Mesendoderm (in vitro differentiated cells): Measurements from ENCODE around the gene SLC2A6.

Experiments
- DNase-seq: peaks from one replicate; pipeline ENCODE4 v3.0.0; 2013
- H2AK5ac ChIP-seq: 2 replicates; pipeline ENCODE4 v1.6.1; 2013; ENCODE audit warnings: low read length, inconsistent platforms
- H2BK120ac ChIP-seq: 2 replicates; pipeline ENCODE4 v1.6.1; 2013; ENCODE audit warnings: low read depth, mild to moderate bottlenecking, low read length, moderate library complexity, mixed read lengths
- H2BK15ac ChIP-seq: replicated peaks from 2 replicates; pipeline ENCODE4 v1.6.1; 2013; ENCODE audit warnings: low read depth, mild to moderate bottlenecking, moderate library complexity
- H2BK5ac ChIP-seq: 2 replicates; pipeline ENCODE4 v1.6.1; 2013; ENCODE audit warnings: low read length, inconsistent platforms
- H3K18ac ChIP-seq: 2 replicates; pipeline ENCODE4 v1.6.1; 2013; ENCODE audit warnings: mild to moderate bottlenecking, low read length, mixed read lengths
- H3K23ac ChIP-seq: one replicate; pipeline ENCODE4 v1.6.1; 2013; ENCODE audit warnings: low read length
- H3K27ac ChIP-seq: 2 replicates; pipeline ENCODE4 v1.5.1; 2013; ENCODE audit warnings: low read depth, mild to moderate bottlenecking, inconsistent platforms, low read length, moderate library complexity
- H3K27me3 ChIP-seq: 2 replicates; pipeline ENCODE4 v1.6.1; 2013; ENCODE audit warnings: low read length, control low read depth, mild to moderate bottlenecking, inconsistent platforms; ENCODE audit not compliant: insufficient read depth, poor library complexity
- H3K36me3 ChIP-seq: 2 replicates; pipeline ENCODE4 v1.6.1; 2013; ENCODE audit warnings: low read length, inconsistent platforms; ENCODE audit not compliant: control insufficient read depth, insufficient read depth
- H3K4ac ChIP-seq: one replicate; pipeline ENCODE4 v1.6.1; 2013; ENCODE audit warnings: low read depth, mild to moderate bottlenecking, low read length, moderate library complexity
- H3K4me1 ChIP-seq: 2 replicates; pipeline ENCODE4 v1.6.1; 2013; ENCODE audit warnings: low read depth, low read length, inconsistent platforms; ENCODE audit not compliant: control insufficient read depth
- H3K4me2 ChIP-seq: 2 replicates; pipeline ENCODE4 v1.6.1; 2013; ENCODE audit warnings: low read length
- H3K4me3 ChIP-seq: 2 replicates; pipeline ENCODE4 v1.5.1; 2013; ENCODE audit warnings: mild to moderate bottlenecking, low read length
- H3K56ac ChIP-seq: one replicate; pipeline ENCODE4 v1.6.1; 2013; ENCODE audit warnings: low read length
- H3K79me1 ChIP-seq: 2 replicates; pipeline ENCODE4 v1.6.1; 2013; ENCODE audit warnings: low read length, inconsistent platforms
- H3K79me2 ChIP-seq: 2 replicates; pipeline ENCODE4 v1.6.1; 2013; ENCODE audit warnings: mild to moderate bottlenecking, low read length; ENCODE audit not compliant: control insufficient read depth, insufficient read depth
- H3K9ac ChIP-seq: 2 replicates; pipeline ENCODE4 v1.6.1; 2013; ENCODE audit warnings: low read length, inconsistent platforms
- H4K5ac ChIP-seq: one replicate; pipeline ENCODE4 v1.6.1; 2013; ENCODE audit warnings: low read length
- H4K8ac ChIP-seq: one replicate; pipeline ENCODE4 v1.6.1; 2013; ENCODE audit warnings: low read depth, mild to moderate bottlenecking, control low read depth, low read length, moderate library complexity
- WGBS: extraction: QIAGEN DNeasy Blood & Tissue Kit; methylation state at CpG from one replicate; pipeline ENCODE4 v1.1.7; 2013; ENCODE audit warnings: low lambda C conversion rate, missing lambda C conversion rate; ENCODE audit not compliant: insufficient coverage; ENCODE audit errors: extremely low coverage; 5-methylcytosine and 5-hydroxymethylcytosine counted together

Gene SLC2A6

DNA sequence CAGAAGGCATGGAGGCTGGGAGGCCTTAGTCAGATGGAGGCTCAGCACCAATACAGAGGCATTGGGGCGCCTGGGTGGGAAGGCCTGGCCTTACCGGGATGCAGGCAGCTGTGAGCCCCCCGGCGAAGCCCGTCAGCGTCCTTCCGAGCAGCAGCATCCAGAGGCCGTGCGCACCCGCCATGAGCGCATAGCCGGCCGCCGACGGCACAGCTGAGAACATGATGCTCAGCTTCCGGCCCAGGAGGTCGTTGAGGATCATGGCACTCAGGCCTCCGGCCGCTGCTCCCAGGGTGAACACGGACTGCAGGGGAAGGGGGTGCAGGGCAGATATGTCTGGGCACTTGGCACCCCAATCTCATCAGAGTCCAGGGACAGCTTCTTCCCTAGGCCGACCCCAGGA lies 2.0 kb downstream of the SLC2A6 start:
- Histone ChIP-seq H4K8ac (no peak overlapping the region), H3K4me1 (peaks cover 5% of the 10 kb centered on the region), H3K36me3 (peaks cover 1% of the 10 kb centered on the region), H3K79me1 (peaks cover 9% of the 10 kb centered on the region), H3K4ac (no peak overlapping the region), H3K9ac (no peak overlapping the region), H2BK120ac (no peak overlapping the region), H2BK5ac (no peak overlapping the region), H2BK15ac (no peak overlapping the region), H3K4me3 (no peak overlapping the region), H3K56ac (no peak overlapping the region), H2AK5ac (no peak overlapping the region), H3K79me2 (peaks cover 7% of the 10 kb centered on the region), H3K27me3 (no peaks in the 10 kb centered on the region), H3K4me2 (no peak overlapping the region), H3K27ac (no peak overlapping the region), H3K18ac (no peak overlapping the region), H4K5ac (no peak overlapping the region), H3K23ac (no peak overlapping the region)
- WGBS: no CpG with 5 or more reads among the region's 21 CpGs
- DNase-seq: no peak

- Histone ChIP-seq H3K27me3 (no peaks in the 10 kb centered on the region), H3K79me2 (peaks cover 7% of the 10 kb centered on the region), H3K4me2 (no peak overlapping the region), H4K8ac (no peak overlapping the region), H3K36me3 (peaks cover 1% of the 10 kb centered on the region), H3K79me1 (peaks cover 9% of the 10 kb centered on the region), H3K9ac (no peak overlapping the region), H3K4me3 (no peak overlapping the region), H2BK120ac (no peak overlapping the region), H3K23ac (no peak overlapping the region), H4K5ac (no peak overlapping the region), H2BK5ac (no peak overlapping the region), H3K4ac (no peak overlapping the region), H3K27ac (no peak overlapping the region), H3K4me1 (peaks cover 5% of the 10 kb centered on the region), H3K56ac (no peak overlapping the region), H3K18ac (no peak overlapping the region), H2BK15ac (no peak overlapping the region), H2AK5ac (no peak overlapping the region)
- no peak for DNase-seq
- no CpG with 5 or more reads among the region's 27 CpGs for WGBS
These were observed 2.6 kb downstream of the SLC2A6 start for GRCh38 chr9:133476036-133476931.

GRCh38 chr9:133475292-133476012 lies 3.4 kb downstream of the SLC2A6 start:
- Histone ChIP-seq H2BK5ac (no peak overlapping the region), H2AK5ac (no peak overlapping the region), H3K79me2 (peaks cover 7% of the 10 kb centered on the region), H2BK15ac (no peak overlapping the region), H4K8ac (no peak overlapping the region), H3K18ac (no peak overlapping the region), H3K4me2 (no peak overlapping the region), H3K79me1 (peaks cover 9% of the 10 kb centered on the region), H3K9ac (no peak overlapping the region), H3K27ac (no peak overlapping the region), H4K5ac (no peak overlapping the region), H3K4ac (no peak overlapping the region), H2BK120ac (no peak overlapping the region), H3K36me3 (peaks cover 1% of the 10 kb centered on the region), H3K4me1 (peaks cover 5% of the 10 kb centered on the region), H3K27me3 (no peaks in the 10 kb centered on the region), H3K56ac (no peak overlapping the region), H3K23ac (no peak overlapping the region), H3K4me3 (no peak overlapping the region)
- DNase-seq: no peak
- no CpG with 5 or more reads among the region's 27 CpGs for WGBS

- Histone ChIP-seq H2BK120ac (no peak overlapping the region), H3K56ac (no peak overlapping the region), H3K79me2 (peaks cover 7% of the 10 kb centered on the region), H2AK5ac (no peak overlapping the region), H3K27ac (no peak overlapping the region), H3K23ac (no peak overlapping the region), H3K9ac (no peak overlapping the region), H3K79me1 (peaks cover 9% of the 10 kb centered on the region), H4K5ac (no peak overlapping the region), H3K36me3 (peaks cover 1% of the 10 kb centered on the region), H2BK15ac (no peak overlapping the region), H3K4me2 (no peak overlapping the region), H3K18ac (no peak overlapping the region), H3K4me1 (peaks cover 5% of the 10 kb centered on the region), H3K4ac (no peak overlapping the region), H3K27me3 (no peaks in the 10 kb centered on the region), H3K4me3 (no peak overlapping the region), H4K8ac (no peak overlapping the region), H2BK5ac (no peak overlapping the region)
- no CpG with 5 or more reads among the region's 20 CpGs for WGBS
- DNase-seq: no peak
These were observed 4.0 kb downstream of the SLC2A6 start for GRCh38 chr9:133474853-133475252.

DNA sequence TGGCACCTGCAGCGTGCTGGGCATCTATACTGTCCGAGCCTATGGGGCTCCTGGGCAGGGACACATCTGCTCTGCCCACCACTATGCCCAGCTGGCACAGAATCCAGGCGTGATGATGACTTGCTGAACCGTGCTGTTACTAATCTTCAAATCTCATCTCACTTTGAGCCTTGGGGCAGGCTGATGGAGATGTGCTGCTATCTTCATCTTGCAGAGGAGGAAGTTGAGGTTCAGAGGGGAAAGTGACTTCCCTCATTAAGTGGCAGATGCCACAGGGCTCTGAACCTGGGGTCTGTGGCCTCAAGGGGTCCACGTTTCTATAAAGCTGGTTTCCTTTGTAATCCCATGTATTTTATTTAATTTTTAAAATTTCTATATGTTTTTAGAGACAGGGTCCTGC lies 4.7 kb downstream of the SLC2A6 start:
- H3K79me2 ChIP-seq: peaks cover 7% of the 10 kb centered on the region
- no peak for DNase-seq
- H3K27me3 ChIP-seq: no peaks in the 10 kb centered on the region
- peaks cover 9% of the 10 kb centered on the region for H3K79me1 ChIP-seq
- H4K8ac ChIP-seq: no peak overlapping the region
- no peak overlapping the region for H3K27ac ChIP-seq
- H3K4me3 ChIP-seq: no peak overlapping the region
- H3K9ac ChIP-seq: no peak overlapping the region
- no peak overlapping the region for H2BK120ac ChIP-seq
- no peak overlapping the region for H3K4me2 ChIP-seq
- no peak overlapping the region for H4K5ac ChIP-seq
- H3K23ac ChIP-seq: no peak overlapping the region
- H2BK5ac ChIP-seq: no peak overlapping the region
- no peak overlapping the region for H2AK5ac ChIP-seq
- H3K56ac ChIP-seq: no peak overlapping the region
- no CpG with 5 or more reads among the region's 5 CpGs for WGBS
- no peak overlapping the region for H3K4ac ChIP-seq
- H3K4me1 ChIP-seq: peaks cover 5% of the 10 kb centered on the region
- H3K18ac ChIP-seq: no peak overlapping the region
- no peak overlapping the region for H2BK15ac ChIP-seq
- H3K36me3 ChIP-seq: peaks cover 1% of the 10 kb centered on the region
